HG02938 (cell line): ENCODE results near the gene SGMS1.
"Not testable (repeated sequence)": the region's sequence is repeated elsewhere in the genome, so short reads cannot be mapped to it uniquely, and the experiment has no call there.

Source experiments
- ATAC-seq: cut with Tn5 transposase; IDR thresholded peaks from one replicate; pipeline ENCODE4 v1.9.1; 2021; ENCODE audit warnings: mild to moderate bottlenecking, moderate library complexity; ENCODE audit not compliant: unreplicated experiment

The SGMS1 gene

DNA sequence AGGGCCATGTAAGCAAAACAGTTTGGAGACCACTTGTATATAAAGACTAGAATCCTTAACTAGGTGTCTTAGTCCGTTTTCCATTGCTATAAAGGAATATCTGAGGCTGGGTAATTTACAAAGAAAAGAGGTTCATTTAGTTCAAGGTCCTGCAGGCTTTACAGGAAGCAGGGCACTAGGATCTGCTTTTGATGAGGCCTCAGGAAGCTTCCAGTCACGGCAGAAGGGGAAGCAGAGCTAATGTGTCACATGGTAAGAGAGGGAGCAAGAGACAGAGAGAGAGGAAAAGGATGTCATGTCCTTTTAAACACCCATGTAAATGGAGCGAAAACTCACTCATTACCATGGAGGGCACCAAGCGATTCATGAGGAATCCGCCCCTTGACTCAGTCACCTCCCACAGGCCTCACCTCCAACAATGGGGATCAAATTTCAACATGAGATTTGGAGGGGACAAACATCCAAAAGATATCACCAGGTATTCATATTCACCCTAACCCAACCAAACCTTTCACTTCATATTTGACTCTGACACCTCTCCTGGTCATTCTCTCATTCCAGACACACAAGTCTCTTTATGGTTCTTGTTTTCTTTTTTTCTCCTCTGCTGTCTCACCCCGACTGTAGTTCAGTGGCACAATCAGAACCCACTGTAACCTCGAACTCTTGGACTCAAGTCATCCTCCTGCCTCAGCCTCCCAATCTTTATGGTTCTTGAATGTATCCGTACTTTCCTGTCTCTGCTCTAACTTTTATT is 342.4 kb downstream of the SGMS1 start:
- no peak for ATAC-seq

- ATAC-seq = no peak
These were observed 343.5 kb downstream of the SGMS1 start for GRCh38 chr10:50280049-50280841.

GRCh38 chr10:50279489-50279888 is 344.3 kb downstream of the SGMS1 start:
- no peak for ATAC-seq

DNA sequence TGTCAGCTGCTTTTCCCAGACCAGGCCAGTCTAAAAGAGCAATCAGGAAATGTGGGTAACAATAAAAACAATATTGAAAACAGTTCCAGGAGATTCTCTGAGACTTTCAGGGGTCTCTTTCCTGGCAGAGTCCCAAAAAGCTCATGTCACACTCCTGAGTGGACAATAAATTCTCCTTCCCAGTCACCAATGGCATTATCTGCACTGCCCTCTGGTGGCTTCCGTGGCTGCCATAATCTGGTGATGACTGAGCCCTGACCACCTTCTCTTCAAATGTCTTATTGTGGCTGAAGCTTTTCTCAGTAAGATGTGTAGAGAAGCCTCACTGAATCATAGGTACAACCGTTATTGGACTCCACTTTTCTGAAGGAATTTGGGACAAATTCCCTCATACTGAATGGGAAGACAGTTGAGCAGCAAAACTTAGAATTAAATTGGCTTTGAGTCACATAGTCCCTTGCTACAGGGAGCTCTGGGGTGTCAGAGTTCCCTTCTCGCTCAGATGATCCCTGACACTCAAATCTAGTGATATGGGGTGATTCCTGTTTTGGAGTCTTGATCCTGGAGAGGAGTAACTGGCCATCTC is 348.0 kb downstream of the SGMS1 start:
- peak; percentile 58 for ATAC-seq

GRCh38 chr10:50272531-50272930 is 351.2 kb downstream of the SGMS1 start:
- ATAC-seq = no peak

DNA sequence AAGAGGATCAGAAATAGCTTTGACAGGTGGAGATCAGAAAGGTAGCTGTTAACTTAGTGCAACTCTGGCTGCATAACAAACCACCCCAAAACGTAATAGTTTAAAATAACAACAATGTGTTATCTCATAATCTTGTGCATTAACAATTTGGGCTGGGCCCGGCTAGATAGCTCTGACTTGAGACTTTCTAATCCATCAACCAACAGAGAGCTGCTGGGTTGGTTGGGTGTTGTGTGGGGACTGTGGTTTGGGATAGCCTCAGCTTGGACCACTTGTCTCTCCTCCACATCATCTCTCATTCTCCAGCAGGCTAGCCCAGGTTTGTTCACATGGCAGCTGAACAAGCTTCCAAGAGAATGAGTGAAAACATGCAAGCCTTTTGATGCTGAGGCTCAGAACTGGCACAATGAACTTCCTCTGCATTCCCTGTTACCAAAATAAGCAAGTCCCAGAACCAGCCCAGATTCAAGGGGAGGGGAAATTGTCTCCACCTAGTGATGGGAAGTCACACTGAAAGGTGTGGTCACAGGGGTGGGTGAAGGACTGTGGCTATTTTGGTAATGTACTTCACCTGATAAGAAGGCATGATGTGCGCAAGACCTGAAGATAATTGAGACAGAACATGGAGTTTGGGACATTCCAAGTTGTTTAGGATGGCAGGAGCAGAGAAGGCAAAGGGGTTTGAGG is 352.0 kb downstream of the SGMS1 start:
- ATAC-seq = no peak

GRCh38 chr10:50267877-50268276 is 355.9 kb downstream of the SGMS1 start:
- ATAC-seq = not testable (repeated sequence)

DNA sequence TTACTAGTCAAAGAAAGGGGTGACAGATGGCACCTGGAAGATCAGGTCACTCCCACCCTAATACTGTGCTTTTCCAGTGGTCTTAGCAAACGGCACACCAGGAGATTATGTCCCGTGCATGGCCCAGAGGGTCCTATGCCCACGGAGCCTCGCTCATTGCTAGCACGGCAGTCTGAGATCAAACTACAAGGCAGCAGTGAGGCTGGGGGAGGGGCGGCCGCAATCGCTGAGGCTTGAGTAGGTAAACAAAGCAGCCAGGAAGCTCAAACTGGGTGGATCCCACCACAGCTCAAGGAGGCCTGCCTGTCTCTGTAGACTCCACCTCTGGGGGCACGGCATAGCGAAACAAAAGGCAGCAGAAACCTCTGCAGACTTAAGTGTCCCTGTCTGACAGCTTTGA is 361.1 kb downstream of the SGMS1 start:
- ATAC-seq = not testable (repeated sequence)

GRCh38 chr10:50260791-50261281 is 362.9 kb downstream of the SGMS1 start:
- peak; percentile 100 for ATAC-seq
